AG10803 (cell line): ENCODE results near the gene EIF4EBP2.
A peak's percentile ranks its signal among the peaks of the same experiment; 100 is the strongest.

ENCODE experiments used
- DNase-seq: peaks from one replicate; pipeline ENCODE4 v3.0.0; 2010; ENCODE audit warnings: low read depth
- H3K4me3 ChIP-seq: 2 replicates; pipeline ENCODE4 v1.5.1; 2011; ENCODE audit warnings: mild to moderate bottlenecking, low read length, control low read depth
- CTCF ChIP-seq: conservative IDR thresholded peaks from 2 replicates; pipeline ENCODE4 v1.5.1; 2011; ENCODE audit warnings: mild to moderate bottlenecking, low read length, control low read depth, inconsistent platforms

The EIF4EBP2 gene

GRCh38 chr10:70461397-70462348 lies 57.7 kb downstream of the EIF4EBP2 start:
- peak; percentile 79 for TF ChIP-seq CTCF
- H3K4me3 ChIP-seq, result no peak overlapping the region
- peak; percentile 46 for DNase-seq

GRCh38 chr10:70462349-70462984 lies 58.5 kb downstream of the EIF4EBP2 start:
- no peak for TF ChIP-seq CTCF
- H3K4me3 ChIP-seq, result no peak overlapping the region
- peak; percentile 29 for DNase-seq

- no peak for DNase-seq
- TF ChIP-seq CTCF, result no peak
- H3K4me3 ChIP-seq, result no peak overlapping the region
These were observed 61.3 kb downstream of the EIF4EBP2 start for GRCh38 chr10:70465278-70465677.

GRCh38 chr10:70465832-70466231 lies 61.9 kb downstream of the EIF4EBP2 start:
- TF ChIP-seq CTCF, result no peak

GRCh38 chr10:70466951-70467350 lies 63.0 kb downstream of the EIF4EBP2 start:
- DNase-seq, result no peak
- H3K4me3 ChIP-seq, result no peak overlapping the region
- no peak for TF ChIP-seq CTCF

More at GRCh38 chr10:70465832-70466231, 61.9 kb downstream of the EIF4EBP2 start:
- no peak overlapping the region for H3K4me3 ChIP-seq
- DNase-seq, result no peak

- DNase-seq, result no peak
- H3K4me3 ChIP-seq, result no peak overlapping the region
- no peak for TF ChIP-seq CTCF
These were observed 69.0 kb downstream of the EIF4EBP2 start for GRCh38 chr10:70472799-70473454.
